Liver (tissue), 9 donors: ENCODE results near the gene DDX59. TPM values are rescaled to one million over a fixed set of nuclear protein-coding genes. Genes with fewer than 3 reads are reported as not detected.

Source experiments
- DNase-seq: peaks from one replicate; pipeline ENCODE4 v3.0.0-alpha.2; 2017; ENCODE audit warnings: low spot score
- H3K27ac ChIP-seq, 2 donors: one replicate each; pipeline ENCODE4 v1.7.0; 2013; ENCODE audit warnings: inconsistent platforms in 2 of 2, low read length in 2 of 2, control low read depth in 1 of 2, low read depth in 1 of 2, mild to moderate bottlenecking in 1 of 2
- H3K27me3 ChIP-seq, 4 donors: one replicate each; pipeline versions ENCODE4 v1.6.1 to v1.7.0; 2013; ENCODE audit warnings: low read length in 3 of 4, inconsistent platforms in 1 of 4, mild to moderate bottlenecking in 1 of 4, moderate library complexity in 1 of 4; ENCODE audit not compliant: control insufficient read depth in 4 of 4, insufficient read depth in 4 of 4
- H3K36me3 ChIP-seq, 4 donors: one replicate each; pipeline versions ENCODE4 v1.6.1 to v1.7.0; 2013; ENCODE audit warnings: low read length in 3 of 4, mild to moderate bottlenecking in 3 of 4, low read depth in 1 of 4, moderate library complexity in 1 of 4; ENCODE audit not compliant: control insufficient read depth in 4 of 4, insufficient read depth in 3 of 4
- H3K4me1 ChIP-seq, 4 donors: one replicate each; pipeline versions ENCODE4 v1.6.1 to v1.7.0; 2013; ENCODE audit warnings: low read length in 3 of 4, mild to moderate bottlenecking in 3 of 4, moderate library complexity in 1 of 4; ENCODE audit not compliant: control insufficient read depth in 4 of 4, insufficient read depth in 4 of 4
- H3K4me3 ChIP-seq, 3 donors: one replicate each; pipeline versions ENCODE4 v1.6.1 to v1.7.0; 2013; ENCODE audit warnings: low read length in 3 of 3, control low read depth in 1 of 3, low read depth in 1 of 3, mild to moderate bottlenecking in 1 of 3
- H3K9ac ChIP-seq, 2 donors: one replicate each; pipeline ENCODE4 v1.7.0; 2013; ENCODE audit warnings: low read length in 2 of 2, mild to moderate bottlenecking in 2 of 2, moderate library complexity in 2 of 2, control low read depth in 1 of 2, low read depth in 1 of 2
- H3K9me3 ChIP-seq, 4 donors: one replicate each; pipeline versions ENCODE4 v1.6.1 to v1.7.0; 2013; ENCODE audit warnings: low read length in 3 of 4; ENCODE audit not compliant: control insufficient read depth in 4 of 4
- EGR1 ChIP-seq, 2 donors: IDR thresholded peaks; 2 replicates each; pipeline ENCODE4 v1.6.1; 2016 to 2018; ENCODE audit warnings: antibody characterized with exemption in 2 of 2, low read depth in 2 of 2
- FOXA1 ChIP-seq: IDR thresholded peaks from 2 replicates; pipeline ENCODE4 v1.6.1; 2016; ENCODE audit warnings: antibody characterized with exemption
- FOXA2 ChIP-seq: IDR thresholded peaks from 2 replicates; pipeline ENCODE4 v1.6.1; 2016; ENCODE audit warnings: antibody characterized with exemption
- GABPA ChIP-seq, 2 donors: IDR thresholded peaks in 1 of 2; conservative IDR thresholded peaks in 1 of 2; 2 replicates each; pipeline ENCODE4 v1.6.1; 2016; ENCODE audit warnings: antibody characterized with exemption in 2 of 2, mild to moderate bottlenecking in 1 of 2, moderate library complexity in 1 of 2
- HNF4A ChIP-seq, 2 donors: conservative IDR thresholded peaks; 2 replicates each; pipeline ENCODE4 v1.6.1; 2016; ENCODE audit warnings: antibody characterized with exemption in 2 of 2, mild to moderate bottlenecking in 2 of 2
- HNF4G ChIP-seq: IDR thresholded peaks from 2 replicates; pipeline ENCODE4 v1.6.1; 2016; ENCODE audit warnings: antibody characterized with exemption
- JUND ChIP-seq, 2 donors: IDR thresholded peaks; 2 replicates each; pipeline ENCODE4 v1.6.1; 2016; ENCODE audit warnings: antibody characterized with exemption in 2 of 2
- NR2F2 ChIP-seq: IDR thresholded peaks from 2 replicates; pipeline ENCODE4 v1.6.1; 2016; ENCODE audit warnings: antibody characterized with exemption
- RAD21 ChIP-seq, 2 donors: IDR thresholded peaks; 2 replicates each; pipeline ENCODE4 v1.6.1; 2016; ENCODE audit warnings: antibody characterized with exemption in 2 of 2, mild to moderate bottlenecking in 2 of 2
- RXRA ChIP-seq, 2 donors: IDR thresholded peaks; 2 replicates each; pipeline ENCODE4 v1.6.1; 2017 to 2018; ENCODE audit warnings: antibody characterized with exemption in 2 of 2, mild to moderate bottlenecking in 1 of 2
- SP1 ChIP-seq: IDR thresholded peaks from 2 replicates; pipeline ENCODE4 v1.6.1; 2018; ENCODE audit warnings: antibody characterized with exemption, mild to moderate bottlenecking
- TAF1 ChIP-seq: conservative IDR thresholded peaks from 2 replicates; pipeline ENCODE4 v1.6.1; 2016; ENCODE audit warnings: antibody characterized with exemption, mild to moderate bottlenecking
- YY1 ChIP-seq: IDR thresholded peaks from 2 replicates; pipeline ENCODE4 v1.6.1; 2016; ENCODE audit warnings: antibody characterized with exemption, mild to moderate bottlenecking
- WGBS: extraction: QIAGEN DNeasy Blood & Tissue Kit; methylation state at CpG from one replicate; pipeline ENCODE4 v1.1.7; 2013; 5-methylcytosine and 5-hydroxymethylcytosine counted together
- polyA plus RNA-seq, 2 donors: library from polyadenylated mRNA; stranded (reverse) in 1 of 2; unstranded in 1 of 2; fragments of 200-250 nt in 1 of 2; fragments of >200 nt in 1 of 2; fragmentation: Nextera tagmentation in 1 of 2; extraction: Ambion mirVana in 1 of 2; gene quantifications; one replicate each; pipeline versions ENCODE4 v1.2.1 to v1.2.3, GENCODE V29; 2013 to 2015
- total RNA-seq, 2 donors: library from RNA; depleted of rRNA; stranded (reverse); fragments of >200 nt; gene quantifications; one replicate each; pipeline ENCODE4 v1.2.3, GENCODE V29; 2014
- TF ChIP-seq, protein P1 (sequence below): IDR thresholded peaks from 2 replicates; pipeline ENCODE4 v1.6.1; 2016; ENCODE audit warnings: antibody characterized with exemption
- TF ChIP-seq, protein P2 (sequence below): IDR thresholded peaks from 2 replicates; pipeline ENCODE4 v1.6.1; 2016; ENCODE audit warnings: antibody characterized with exemption
- TF ChIP-seq, protein P3 (sequence below): IDR thresholded peaks from 2 replicates; pipeline ENCODE4 v1.6.1; 2016; ENCODE audit warnings: antibody characterized with exemption
- TF ChIP-seq, protein P4 (sequence below): IDR thresholded peaks from 2 replicates; pipeline ENCODE4 v1.6.1; 2016; ENCODE audit warnings: antibody characterized with exemption, mild to moderate bottlenecking
- donor health status: healthy.
- donor health status: healthy.
- donor health status: healthy.
- donor health status: healthy.
- donor health status: healthy.

DDX59 gene
- total and polyA plus RNA-seq, 4 donors: 5.8 to 12.1 (median 8.6) TPM

DNA sequence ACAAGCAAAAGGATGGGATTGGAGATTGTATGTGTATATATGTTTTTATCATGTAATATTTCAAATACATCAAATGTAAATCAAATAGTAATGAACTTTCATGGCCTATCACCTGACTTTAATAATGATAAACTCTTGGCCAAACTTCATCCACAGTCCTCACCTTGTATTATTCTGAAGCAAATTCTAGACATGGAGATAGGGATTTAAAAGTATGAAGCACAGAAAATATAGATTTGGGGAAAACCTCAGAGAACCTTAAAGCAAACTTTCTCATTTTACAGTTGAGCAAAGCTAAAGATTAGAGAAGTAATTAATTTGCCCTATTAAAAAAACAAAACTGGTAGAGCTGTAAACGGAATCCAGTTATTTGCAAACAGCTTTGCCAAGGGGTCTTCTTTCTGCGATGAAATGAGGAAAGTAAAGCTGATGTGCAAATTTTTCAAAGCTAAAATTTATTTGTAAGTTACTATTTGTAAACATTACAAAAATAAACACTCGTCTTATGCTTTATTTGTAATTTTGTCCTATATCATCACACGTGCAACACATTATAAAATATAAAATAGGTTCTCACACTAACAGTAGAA is 29.2 kb downstream of the DDX59 start:
- peaks cover 0 to 3% (median 1%) of the 10 kb centered on the region in 4 donors for H3K36me3 ChIP-seq
- no peak for TF ChIP-seq HNF4G
- TF ChIP-seq NR2F2: no peak
- no peak overlapping the region for H3K9ac ChIP-seq
- DNase-seq: no peak
- H3K9me3 ChIP-seq: no peaks in the 10 kb centered on the region
- peaks cover 0 to 3% (median 1%) of the 10 kb centered on the region in 4 donors for H3K4me1 ChIP-seq
- H3K27ac ChIP-seq: no peak overlapping the region
- no peaks in the 10 kb centered on the region for H3K27me3 ChIP-seq
- 81% methylated on average over 4 of the region's 4 CpGs for WGBS
- H3K4me3 ChIP-seq: no peak overlapping the region

DNA sequence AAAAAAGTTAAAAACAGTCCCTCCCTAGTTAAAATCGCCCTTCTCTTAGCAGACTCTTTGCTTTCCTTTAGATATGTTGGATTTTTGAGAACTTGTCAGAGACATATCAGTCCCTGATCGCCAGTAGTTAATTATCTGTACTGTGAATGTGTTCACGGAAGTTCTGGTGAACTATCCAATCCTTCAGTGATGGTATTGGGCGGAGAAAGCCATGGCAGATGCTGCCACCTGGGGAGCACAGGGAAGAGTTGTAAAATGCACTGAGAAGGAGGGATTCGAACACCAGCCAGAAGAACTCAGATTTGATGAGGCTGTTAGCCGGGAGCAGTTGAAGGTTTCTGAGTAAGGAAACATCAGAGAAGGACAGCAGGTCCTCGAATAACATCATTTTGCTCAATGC is 31.6 kb downstream of the DDX59 start:
- H3K9me3 ChIP-seq: no peaks in the 10 kb centered on the region
- DNase-seq: no peak
- H3K4me3 ChIP-seq: no peak overlapping the region
- H3K27ac ChIP-seq: no peak overlapping the region
- TF ChIP-seq YY1: no peak
- TF ChIP-seq, protein P1, sequence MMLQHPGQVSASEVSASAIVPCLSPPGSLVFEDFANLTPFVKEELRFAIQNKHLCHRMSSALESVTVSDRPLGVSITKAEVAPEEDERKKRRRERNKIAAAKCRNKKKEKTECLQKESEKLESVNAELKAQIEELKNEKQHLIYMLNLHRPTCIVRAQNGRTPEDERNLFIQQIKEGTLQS: no peak
- TF ChIP-seq, protein P2, sequence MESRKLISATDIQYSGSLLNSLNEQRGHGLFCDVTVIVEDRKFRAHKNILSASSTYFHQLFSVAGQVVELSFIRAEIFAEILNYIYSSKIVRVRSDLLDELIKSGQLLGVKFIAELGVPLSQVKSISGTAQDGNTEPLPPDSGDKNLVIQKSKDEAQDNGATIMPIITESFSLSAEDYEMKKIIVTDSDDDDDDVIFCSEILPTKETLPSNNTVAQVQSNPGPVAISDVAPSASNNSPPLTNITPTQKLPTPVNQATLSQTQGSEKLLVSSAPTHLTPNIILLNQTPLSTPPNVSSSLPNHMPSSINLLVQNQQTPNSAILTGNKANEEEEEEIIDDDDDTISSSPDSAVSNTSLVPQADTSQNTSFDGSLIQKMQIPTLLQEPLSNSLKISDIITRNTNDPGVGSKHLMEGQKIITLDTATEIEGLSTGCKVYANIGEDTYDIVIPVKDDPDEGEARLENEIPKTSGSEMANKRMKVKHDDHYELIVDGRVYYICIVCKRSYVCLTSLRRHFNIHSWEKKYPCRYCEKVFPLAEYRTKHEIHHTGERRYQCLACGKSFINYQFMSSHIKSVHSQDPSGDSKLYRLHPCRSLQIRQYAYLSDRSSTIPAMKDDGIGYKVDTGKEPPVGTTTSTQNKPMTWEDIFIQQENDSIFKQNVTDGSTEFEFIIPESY: no peak
- no peak for TF ChIP-seq GABPA (IDR thresholded peaks at IDR 0.05 in 1 of 2, conservative IDR thresholded peaks at IDR 0.05 in 1 of 2)
- TF ChIP-seq HNF4G: no peak
- TF ChIP-seq, protein P3, sequence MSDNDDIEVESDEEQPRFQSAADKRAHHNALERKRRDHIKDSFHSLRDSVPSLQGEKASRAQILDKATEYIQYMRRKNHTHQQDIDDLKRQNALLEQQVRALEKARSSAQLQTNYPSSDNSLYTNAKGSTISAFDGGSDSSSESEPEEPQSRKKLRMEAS: no peak
- no peak for TF ChIP-seq FOXA1
- no peak for TF ChIP-seq EGR1 (IDR thresholded peaks at IDR 0.05; ENCODE audit: low read depth in 2 of 2)
- no peak for TF ChIP-seq RXRA (IDR thresholded peaks at IDR 0.05)
- no peak for TF ChIP-seq SP1
- no peak for TF ChIP-seq TAF1
- no peak for TF ChIP-seq JUND (IDR thresholded peaks at IDR 0.05)
- TF ChIP-seq NR2F2: no peak
- WGBS: 92% methylated on average over 7 of the region's 7 CpGs
- no peaks in the 10 kb centered on the region for H3K36me3 ChIP-seq
- H3K9ac ChIP-seq: no peak overlapping the region
- H3K4me1 ChIP-seq: peaks cover 0 to 3% (median 1%) of the 10 kb centered on the region in 4 donors
- H3K27me3 ChIP-seq: no peaks in the 10 kb centered on the region

DNA sequence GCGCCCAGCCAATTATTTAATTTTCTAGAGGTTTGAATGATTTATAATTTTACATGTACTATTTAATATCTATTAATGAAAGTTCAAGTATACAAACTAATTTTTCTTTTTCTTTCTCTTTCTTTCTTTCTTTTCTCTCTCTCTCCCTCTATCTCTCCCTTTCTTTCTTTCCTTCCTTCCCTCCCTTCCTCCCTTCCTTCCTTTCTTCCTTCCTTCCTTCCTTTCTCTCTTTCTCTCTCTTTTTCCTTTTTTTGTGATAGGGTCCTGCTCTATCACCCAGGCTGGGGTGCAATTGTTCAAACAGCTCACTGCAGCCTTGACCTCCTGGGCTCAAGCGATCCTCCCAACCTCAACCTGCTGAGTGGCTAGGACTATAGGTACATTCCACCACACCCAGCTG is 33.0 kb downstream of the DDX59 start:
- H3K27ac ChIP-seq: no peak overlapping the region
- no peak overlapping the region for H3K4me3 ChIP-seq
- no peaks in the 10 kb centered on the region for H3K36me3 ChIP-seq
- H3K27me3 ChIP-seq: no peaks in the 10 kb centered on the region
- DNase-seq: no peak
- 97% methylated on average over 2 of the region's 2 CpGs for WGBS
- H3K4me1 ChIP-seq: peaks cover 0 to 3% (median 1%) of the 10 kb centered on the region in 4 donors
- no peak overlapping the region for H3K9ac ChIP-seq
- H3K9me3 ChIP-seq: no peaks in the 10 kb centered on the region
- TF ChIP-seq YY1: no peak
- TF ChIP-seq SP1: no peak
- TF ChIP-seq RAD21 (IDR thresholded peaks at IDR 0.05): no peak
- TF ChIP-seq, protein P1: no peak
- TF ChIP-seq, protein P4, sequence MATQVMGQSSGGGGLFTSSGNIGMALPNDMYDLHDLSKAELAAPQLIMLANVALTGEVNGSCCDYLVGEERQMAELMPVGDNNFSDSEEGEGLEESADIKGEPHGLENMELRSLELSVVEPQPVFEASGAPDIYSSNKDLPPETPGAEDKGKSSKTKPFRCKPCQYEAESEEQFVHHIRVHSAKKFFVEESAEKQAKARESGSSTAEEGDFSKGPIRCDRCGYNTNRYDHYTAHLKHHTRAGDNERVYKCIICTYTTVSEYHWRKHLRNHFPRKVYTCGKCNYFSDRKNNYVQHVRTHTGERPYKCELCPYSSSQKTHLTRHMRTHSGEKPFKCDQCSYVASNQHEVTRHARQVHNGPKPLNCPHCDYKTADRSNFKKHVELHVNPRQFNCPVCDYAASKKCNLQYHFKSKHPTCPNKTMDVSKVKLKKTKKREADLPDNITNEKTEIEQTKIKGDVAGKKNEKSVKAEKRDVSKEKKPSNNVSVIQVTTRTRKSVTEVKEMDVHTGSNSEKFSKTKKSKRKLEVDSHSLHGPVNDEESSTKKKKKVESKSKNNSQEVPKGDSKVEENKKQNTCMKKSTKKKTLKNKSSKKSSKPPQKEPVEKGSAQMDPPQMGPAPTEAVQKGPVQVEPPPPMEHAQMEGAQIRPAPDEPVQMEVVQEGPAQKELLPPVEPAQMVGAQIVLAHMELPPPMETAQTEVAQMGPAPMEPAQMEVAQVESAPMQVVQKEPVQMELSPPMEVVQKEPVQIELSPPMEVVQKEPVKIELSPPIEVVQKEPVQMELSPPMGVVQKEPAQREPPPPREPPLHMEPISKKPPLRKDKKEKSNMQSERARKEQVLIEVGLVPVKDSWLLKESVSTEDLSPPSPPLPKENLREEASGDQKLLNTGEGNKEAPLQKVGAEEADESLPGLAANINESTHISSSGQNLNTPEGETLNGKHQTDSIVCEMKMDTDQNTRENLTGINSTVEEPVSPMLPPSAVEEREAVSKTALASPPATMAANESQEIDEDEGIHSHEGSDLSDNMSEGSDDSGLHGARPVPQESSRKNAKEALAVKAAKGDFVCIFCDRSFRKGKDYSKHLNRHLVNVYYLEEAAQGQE: no peak
- TF ChIP-seq GABPA (IDR thresholded peaks at IDR 0.05 in 1 of 2, conservative IDR thresholded peaks at IDR 0.05 in 1 of 2): no peak
- TF ChIP-seq FOXA1: no peak
- no peak for TF ChIP-seq HNF4A (conservative IDR thresholded peaks at IDR 0.05)
- TF ChIP-seq, protein P3: no peak
- TF ChIP-seq, protein P2: no peak
- TF ChIP-seq JUND (IDR thresholded peaks at IDR 0.05): no peak
- TF ChIP-seq TAF1: no peak
- no peak for TF ChIP-seq FOXA2
- no peak for TF ChIP-seq EGR1 (IDR thresholded peaks at IDR 0.05; ENCODE audit: low read depth in 2 of 2)
